Vagina (tissue), 2 donors: ENCODE measurements around the gene UBE2I.

Experiments
- CTCF ChIP-seq, 3 experiments: fragments of 450-650 bp in 2 of 3; fragments of 200-600 bp in 1 of 3; sonication (generic) in 1 of 3; IDR thresholded peaks; one replicate each; pipeline ENCODE4 v1.5.1; 2017 to 2019; ENCODE audit warnings: antibody characterized with exemption in 3 of 3, mild to moderate bottlenecking in 2 of 3, moderate library complexity in 2 of 3
- POLR2A ChIP-seq, 2 donors: fragments of 450-650 bp; IDR thresholded peaks; one replicate each; pipeline ENCODE4 v1.6.1; 2017; ENCODE audit warnings: antibody characterized with exemption in 2 of 2, mild to moderate bottlenecking in 2 of 2, moderate library complexity in 2 of 2

DNA sequence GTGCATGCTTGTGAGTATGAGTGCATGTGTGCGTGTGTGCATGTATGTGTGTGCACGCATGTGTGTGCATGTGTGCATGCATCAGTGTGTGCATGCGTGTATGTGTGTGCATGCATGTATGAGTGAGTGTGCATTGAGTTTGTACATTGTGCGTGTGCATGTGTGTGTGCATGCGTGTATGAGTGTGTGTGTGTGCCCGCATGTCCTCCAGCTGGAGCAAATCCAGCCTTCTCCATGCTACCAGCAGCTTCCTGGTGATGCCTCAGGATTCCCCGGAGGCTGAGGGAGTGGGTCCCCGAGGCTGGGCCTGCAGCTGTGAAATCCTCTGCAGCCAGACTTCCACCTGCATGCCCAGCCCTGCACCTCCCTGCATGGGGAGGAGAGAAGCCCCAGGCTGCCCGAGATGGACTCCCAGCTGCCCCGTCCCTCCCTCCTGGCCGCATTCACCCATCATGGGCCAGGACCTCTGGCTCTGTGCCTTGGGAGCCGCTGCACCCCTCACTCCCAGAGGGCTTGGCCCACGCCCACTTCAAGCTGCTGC is 44.3 kb upstream of the UBE2I start:
- TF ChIP-seq CTCF (IDR thresholded peaks at IDR 0.05) (no peak), POLR2A (IDR thresholded peaks at IDR 0.05) (no peak)
